HG03520 (cell line): Measurements from ENCODE around the gene GJD3.
A peak's percentile ranks its signal among the peaks of the same experiment; 100 is the strongest.

ENCODE experiments used
- ATAC-seq: cut with Tn5 transposase; IDR thresholded peaks from one replicate; pipeline ENCODE4 v1.9.1; 2021; ENCODE audit warnings: mild to moderate bottlenecking, moderate library complexity; ENCODE audit not compliant: unreplicated experiment

GJD3 gene

DNA sequence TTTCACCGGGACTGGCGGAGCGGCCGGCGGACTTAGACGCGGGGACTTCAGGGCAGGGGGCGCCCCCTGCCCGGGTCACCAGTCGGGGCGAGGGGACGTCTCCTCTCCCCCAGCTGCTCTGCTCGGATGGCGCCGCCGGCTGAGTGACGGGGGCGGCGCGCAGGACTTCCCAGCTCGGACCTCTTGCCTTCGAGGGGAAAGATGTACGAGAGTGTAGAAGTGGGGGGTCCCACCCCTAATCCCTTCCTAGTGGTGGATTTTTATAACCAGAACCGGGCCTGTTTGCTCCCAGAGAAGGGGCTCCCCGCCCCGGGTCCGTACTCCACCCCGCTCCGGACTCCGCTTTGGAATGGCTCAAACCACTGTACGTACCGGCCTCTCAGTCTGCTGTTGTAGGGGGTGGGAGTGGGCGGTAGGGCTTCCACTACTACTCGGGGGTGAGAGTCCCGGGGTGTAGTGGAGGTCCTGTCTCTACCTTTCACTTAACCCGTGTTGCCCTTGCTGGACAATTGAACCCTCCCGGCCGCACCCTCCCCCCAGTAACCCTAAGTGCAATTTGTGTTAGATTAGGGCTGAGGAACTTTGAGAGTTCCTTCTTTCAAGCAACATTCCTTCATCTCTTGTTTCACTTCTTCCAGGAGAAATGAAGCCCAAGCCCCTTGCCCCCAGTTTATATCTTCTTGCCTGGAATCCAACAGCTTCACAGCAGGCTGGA, 21.9 kb downstream of the GJD3 start:
- no peak for ATAC-seq

DNA sequence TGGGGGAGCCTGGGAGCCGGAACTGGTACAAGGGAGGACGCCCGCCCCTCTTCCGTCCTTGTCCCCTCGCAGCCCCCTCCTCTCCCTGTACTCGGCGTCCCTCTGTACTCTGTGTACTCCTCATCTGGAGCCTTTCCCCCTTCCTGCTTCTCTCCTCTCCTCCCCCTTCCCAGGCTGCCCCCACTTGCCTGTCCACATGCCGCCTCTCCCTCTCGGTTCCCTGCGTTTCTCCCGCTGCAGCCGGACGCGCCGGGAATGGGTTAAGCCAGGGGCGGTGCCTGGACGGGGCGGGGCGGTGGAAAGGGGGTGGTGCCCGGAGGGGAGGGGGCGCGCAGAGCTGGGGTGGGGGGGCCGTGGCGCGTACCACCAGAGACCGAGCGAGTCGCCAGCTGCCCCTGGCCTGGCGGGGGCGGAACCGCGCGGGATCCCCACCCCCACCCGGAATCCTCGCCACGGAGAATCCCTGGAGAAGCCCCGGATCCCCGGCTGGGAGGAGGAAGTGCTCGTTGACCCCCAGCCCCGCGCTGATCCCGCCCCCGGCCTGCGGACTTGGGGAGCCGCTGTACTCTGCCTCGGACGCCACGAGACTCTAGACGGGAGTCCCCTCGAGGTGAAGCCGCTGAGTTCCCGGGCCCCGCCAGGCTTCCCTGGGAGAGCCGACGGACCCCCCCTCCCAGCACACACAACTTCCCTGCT, 22.6 kb downstream of the GJD3 start:
- ATAC-seq: no peak

DNA sequence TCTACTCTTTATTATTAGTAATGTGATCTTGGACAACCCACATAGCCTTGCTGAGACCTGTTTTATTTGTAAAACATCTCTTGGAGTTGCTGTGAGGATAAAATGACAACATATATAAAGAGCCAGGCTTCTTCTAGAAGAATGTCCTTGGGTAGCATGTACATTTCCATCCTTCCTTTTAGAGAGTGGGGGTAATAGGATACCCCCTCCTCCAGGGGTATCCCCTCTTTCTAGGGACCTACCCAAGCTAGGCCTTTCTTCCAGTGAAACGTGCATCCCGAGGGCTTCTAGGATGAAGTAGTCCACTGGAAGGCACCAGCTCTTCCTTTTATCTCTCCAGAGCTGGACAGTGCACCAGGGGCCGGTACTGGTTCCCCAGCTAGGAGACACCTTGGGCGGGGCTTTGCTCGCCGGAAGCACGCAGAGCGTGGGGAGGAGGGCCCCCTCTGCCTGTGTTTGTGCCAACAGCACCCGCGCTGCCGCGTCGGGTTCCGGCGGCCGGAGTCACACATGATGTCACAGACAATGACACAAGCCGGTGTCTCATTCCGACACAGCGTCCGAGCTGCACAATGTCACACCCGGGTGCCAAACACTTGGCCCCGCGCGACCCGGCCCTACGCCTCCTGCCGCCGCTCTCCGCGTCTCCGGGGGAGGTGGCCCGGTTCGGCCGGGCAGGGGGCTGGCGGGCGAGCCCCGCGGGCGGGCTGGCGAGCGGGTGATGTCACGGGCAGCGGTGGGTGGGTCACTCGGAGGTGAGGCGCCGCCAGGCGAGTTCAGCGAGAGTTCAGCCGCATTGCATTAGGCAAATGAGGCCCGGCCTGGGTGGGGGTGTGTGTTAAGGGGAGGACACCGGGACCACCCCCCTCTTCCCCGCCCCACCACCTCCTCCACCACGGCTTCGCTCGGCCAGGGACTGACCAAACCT, 23.4 kb downstream of the GJD3 start:
- peak; percentile 56 for ATAC-seq

DNA sequence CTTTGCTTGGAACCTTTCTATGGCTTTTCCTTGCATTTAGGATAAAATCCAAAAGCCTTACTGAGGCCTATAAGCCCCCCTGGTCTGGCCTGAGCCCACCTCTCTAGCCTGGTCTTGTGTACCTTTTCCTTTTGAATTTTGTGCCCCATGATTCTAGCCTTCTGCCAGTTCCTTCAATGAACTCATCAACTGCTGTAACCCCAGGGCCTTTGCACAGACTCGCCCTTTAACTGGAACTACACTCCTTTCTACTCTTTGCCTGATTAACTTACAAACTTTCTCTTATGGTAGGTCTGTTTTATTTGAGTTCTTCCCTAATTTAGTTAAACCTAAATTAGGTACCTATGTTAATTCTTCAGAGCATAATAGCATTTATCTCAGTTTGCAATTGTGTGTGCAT, 24.2 kb downstream of the GJD3 start:
- ATAC-seq: no peak

DNA sequence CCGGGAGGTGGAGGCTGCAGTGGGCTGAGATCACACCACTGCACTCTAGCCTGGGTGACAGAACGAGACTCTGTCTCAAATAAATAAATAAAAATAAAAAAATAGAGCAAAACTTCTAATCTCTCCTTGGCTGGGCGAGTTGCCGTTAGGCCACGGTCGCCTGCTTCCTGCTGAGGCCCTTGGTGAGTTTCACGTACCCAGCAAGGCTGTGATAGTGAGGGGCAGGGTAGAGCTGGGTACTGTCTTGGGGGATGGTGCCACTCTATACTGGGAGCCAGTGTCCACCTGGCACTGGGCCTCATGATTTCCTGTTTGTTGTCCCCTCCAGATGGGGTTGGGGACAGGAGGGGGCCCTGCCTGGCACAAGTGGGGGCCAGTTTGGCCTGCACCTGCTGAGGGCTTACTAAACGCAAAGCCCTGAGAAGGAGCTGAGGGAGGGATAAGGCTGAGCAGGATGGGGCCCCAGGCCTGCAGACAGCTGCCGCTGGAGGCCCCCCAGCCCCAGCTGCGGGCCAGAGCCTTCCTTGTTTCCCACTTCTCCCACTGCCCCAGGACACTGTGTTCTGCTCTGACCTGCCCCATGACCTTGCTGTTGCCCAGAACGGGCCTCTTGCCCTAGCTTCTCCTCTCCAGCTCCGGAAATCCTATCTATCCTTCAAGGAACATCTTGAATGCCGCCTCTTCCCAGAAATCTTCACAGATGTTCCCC, 25.4 kb downstream of the GJD3 start:
- no peak for ATAC-seq

DNA sequence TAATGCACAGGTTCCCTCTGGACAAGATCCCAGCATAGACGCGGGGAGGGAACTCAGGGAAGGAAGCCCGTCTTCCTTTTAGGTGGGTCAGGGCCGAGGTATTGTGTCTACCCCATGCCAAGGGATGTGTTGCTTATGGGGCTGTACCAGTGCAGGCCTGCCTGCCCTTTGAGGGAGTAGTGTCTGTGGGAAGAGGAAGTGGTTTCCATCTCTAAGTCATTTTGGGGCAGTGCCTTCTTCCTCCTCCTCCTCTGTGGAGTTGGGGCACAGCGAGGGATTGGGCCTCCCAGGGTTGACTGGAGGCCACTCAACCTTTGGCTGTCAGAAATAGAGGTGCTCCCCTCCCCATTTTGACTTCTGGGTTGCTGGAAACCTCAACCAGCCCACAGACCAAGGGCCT, 26.5 kb downstream of the GJD3 start:
- no peak for ATAC-seq

DNA sequence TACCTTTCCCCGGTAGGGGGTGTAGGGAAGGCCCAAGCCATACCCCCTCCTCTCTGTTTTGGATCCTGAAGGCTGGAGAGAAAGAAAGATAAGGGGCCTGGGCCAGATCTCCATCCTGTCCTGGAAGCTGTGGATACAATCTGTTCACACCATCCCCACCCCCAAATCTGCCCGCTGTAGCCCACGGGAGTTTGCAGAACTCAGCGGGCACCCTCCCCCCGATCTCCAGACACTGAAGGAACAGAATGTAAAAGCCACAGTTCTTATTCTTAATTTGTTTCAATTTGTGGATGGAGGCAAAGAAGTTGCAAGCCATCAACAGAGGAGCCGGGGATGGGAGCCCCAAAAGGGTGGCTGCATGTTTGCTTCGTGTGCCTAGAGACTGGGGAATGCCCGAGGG, 27.2 kb downstream of the GJD3 start:
- no peak for ATAC-seq

DNA sequence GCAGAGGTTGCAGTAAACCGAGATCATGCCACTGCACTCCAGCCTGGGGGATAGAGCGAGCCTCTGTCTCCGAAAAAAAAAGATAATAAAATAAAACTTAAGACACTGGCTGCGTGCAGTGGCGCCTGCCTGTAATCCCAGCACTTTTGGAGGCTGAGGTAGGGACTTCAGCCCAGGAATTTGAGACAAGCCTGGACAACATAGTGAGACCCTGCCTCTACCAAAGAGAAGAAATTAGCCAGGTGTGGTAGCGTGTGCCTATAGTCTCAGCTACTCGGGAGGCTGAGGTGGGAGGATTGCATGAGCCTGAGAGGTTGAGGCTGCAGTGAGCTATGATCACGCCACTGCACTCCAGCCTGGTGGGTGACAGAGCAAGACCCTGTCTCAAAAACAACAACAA, 28.9 kb downstream of the GJD3 start:
- no peak for ATAC-seq

DNA sequence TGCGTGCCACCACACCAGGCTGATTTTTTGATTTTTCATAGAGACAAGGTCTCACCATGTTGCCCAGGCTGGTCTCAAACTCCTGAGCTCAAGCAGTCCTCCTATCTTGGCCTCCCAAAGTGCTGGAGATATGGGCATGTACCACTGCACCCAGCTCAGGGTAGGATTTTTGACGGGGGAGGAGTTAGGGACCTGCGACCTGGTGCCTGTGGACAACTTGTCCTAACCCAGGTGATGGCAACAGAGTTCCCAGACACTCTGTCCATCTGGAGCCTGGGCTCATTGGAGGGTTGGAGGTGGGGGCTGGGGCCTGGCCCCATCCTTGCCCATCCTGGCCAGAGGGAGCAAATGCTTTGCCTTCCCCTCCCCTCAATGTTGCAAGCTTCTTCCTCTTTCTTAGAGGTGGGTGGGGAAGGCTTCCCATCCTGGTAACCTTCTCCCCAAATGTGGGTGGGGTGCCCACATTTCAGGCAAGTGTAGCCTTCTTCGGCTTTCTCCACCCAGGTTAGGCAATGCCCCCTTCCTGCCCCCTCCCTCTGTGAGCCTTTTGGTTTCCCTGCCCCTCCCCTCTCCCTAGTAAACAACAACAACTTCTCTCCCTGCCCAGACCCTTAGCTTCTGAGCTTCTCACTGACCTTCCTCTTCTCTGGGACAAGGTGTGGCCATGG, 30.6 kb downstream of the GJD3 start:
- no peak for ATAC-seq

DNA sequence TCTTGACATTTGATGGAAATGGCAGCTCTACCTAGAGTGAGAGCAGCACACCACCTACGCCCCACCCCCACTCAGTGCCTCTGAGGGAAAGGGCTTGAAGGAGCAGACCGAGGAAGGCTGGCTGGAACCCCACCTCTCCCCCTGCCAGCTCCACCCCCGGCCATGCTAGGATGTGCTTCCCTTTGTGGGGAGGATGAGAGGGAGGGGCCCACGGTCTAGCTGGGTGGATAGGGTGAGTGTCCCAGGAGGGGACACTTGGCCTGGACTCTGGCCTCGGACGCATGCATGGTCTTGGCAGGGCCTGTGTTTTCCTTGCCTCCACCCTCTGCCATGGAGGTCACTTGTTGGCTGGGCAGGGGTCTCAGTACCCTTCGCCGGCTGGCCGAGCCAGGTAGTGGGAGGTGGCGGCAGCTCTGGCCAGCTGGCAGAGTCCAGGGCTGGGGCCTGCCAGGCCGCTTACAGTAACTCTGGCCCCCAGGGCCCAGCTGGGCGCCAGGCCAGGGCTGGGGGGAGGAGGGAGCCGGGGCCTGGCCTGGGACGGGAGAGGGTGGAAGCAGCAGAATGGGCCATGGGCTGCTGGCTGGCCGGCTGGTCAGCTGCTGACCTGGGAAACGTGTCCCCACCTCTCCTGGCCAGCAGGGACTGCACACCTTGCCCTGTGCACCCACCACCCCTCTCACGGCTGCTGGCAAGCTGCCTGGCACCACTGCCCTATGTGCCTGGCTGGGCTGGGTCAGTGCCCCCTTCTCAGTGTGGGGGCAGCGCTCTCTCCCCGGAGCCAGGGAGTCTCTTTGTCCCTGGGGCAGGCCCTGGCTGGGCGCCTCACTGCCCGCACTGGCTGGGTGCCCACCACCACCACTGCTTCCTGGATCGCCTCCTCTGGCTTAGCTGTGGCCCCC, 32.5 kb downstream of the GJD3 start:
- no peak for ATAC-seq

DNA sequence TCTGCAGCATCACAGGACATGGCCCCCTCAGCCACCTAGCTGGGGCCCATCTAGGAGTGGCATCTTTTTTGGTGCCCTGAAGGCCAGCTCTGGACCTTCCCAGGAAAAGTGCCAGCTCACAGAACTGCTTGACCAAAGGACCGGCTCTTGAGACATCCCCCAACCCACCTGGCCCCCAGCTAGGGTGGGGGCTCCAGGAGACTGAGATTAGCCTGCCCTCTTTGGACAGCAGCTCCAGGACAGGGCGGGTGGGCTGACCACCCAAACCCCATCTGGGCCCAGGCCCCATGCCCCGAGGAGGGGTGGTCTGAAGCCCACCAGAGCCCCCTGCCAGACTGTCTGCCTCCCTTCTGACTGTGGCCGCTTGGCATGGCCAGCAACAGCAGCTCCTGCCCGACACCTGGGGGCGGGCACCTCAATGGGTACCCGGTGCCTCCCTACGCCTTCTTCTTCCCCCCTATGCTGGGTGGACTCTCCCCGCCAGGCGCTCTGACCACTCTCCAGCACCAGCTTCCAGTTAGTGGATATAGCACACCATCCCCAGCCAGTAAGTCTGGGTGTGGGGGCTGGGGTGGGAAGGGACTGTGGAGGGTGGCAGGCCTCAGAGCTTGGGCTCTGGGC, 33.6 kb downstream of the GJD3 start:
- ATAC-seq: no peak

DNA sequence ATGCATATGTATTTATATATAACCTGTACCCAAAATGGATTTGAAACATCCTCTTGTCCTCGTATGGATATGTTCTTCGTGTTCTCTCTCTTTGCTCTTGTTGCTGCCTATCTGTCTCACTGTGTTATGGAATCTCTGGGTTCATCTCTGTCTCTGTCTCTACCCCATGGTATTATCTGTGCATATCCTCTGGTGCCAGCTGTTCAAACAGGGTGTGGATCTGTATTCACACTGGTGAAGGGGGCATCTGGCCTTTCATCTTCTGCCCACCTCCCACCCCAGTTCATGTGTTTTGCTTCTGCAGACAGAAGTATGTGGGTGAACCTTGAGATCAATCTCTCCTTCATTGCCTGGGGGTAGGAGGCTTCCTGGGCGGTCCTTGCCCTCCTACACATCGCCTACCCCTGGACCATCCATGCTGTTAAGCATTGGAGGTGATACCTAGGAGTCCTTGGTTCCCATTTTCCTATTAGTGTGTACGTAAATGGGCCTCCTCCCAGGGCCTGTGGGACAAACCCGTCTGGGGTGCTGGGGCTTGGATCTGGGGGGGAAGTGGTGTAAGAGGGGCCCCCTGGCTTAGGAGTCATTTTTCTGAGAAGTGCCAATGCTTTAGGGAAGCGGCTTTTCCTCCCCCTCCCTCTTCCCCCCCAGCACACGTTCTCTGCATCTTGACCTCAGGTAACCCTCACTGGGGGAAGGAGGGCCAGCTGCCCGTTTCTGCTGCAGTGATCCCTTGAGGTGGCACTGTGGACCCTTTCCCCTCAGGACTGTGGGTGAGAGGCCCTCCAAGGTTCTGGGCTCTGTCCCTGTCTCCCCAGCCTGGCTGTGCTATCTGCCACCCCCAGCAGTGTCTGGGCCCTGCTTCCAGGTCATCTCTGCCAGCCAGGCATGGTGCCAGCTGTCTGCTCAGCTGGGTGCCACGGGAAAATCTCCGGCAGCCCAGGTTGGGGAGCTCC, 34.4 kb downstream of the GJD3 start:
- ATAC-seq: no peak

DNA sequence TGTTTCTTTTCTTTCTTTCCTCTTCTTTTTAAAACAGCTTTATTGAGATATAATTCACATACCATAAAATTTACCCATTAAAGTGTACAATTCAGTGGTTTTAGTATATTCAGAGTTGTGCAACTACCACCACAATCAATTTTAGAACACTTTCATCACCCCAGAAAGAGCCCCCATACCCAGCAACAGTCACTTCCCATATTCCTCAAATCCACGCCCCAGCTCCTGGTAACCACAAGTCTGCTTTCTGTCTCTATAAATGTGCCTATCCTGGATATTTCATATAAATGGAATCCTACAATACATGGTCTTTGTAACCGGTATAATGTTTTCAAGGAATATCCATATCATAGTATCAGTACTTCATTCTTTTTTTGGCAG, 36.2 kb downstream of the GJD3 start:
- ATAC-seq: no peak

DNA sequence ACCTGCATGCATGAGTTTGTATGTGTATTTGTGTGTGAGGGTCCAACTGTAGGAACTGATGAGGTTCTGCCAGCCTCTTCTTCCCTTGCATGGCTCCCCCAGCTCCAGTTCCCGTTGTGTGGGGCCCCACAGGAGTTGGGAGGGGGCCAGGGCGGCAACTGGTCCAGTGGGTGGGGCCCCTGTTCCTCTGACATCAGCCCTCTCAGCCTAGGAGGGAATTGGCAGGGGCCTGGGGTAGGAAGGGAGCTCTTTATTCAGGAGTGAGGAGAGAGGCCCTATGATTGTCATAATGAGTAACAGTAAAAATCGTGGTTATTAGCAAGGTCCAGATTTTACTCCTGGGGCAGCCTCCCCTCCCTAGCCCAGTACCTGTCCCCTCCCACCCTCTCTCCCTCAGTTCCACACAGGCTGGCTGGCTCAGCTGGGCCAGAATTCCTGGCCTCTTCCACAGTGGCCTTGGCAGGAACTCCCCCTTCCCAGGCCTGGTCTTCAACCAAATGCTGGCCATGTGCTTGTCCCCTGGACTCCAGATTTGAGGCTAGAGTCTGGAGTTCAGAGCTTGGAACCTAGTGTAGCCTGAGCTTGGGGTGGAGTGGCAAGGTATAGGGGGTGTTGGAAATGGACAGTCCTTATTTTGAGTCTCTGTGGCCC, 36.7 kb downstream of the GJD3 start:
- no peak for ATAC-seq

DNA sequence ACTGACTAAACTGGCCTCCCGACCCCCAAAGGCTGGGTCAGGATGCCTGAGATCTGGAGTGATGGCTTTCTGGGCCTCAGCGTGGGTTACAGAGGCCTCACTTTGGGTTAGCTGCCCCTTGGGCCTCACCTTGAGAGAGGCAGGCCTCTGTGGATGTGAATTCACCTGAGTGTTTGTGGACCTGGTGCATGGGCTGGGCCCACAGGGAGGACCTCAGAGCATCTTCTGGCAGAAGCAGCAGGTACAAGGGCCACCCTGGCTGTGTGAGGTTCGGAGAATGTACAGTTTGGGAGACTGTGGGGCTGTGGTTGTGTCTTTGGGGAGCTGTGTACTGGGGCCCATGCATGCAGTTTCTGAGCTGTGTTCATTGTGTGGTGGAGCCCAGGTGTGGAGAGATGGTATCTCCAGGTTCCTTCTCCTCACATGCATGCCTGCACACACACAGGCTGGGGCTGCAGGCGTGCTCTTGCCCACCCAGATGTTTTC, 37.2 kb downstream of the GJD3 start:
- no peak for ATAC-seq

DNA sequence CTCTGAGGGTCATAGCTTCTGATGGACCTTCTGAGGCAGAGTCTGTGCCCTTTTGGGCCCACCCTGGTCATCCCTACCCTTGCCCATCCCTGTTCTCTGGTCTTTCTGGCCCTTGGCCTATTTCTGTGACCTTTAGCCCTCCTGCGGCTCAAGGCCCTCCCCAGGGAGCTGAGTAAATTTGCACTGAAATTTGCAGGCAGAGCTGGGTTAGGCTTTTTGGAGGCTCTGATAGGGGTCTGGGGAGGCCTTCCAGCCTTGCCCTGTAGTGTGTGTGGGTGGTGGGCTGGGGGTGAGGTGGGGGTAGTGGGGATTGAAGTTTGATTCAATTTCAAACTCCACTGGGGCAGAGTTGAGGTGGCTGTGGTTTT, 37.7 kb downstream of the GJD3 start:
- no peak for ATAC-seq
